ENCODE data around the gene MBNL1.
A peak's percentile ranks its signal among the peaks of the same experiment; 100 is the strongest.

The MBNL1 gene

DNA sequence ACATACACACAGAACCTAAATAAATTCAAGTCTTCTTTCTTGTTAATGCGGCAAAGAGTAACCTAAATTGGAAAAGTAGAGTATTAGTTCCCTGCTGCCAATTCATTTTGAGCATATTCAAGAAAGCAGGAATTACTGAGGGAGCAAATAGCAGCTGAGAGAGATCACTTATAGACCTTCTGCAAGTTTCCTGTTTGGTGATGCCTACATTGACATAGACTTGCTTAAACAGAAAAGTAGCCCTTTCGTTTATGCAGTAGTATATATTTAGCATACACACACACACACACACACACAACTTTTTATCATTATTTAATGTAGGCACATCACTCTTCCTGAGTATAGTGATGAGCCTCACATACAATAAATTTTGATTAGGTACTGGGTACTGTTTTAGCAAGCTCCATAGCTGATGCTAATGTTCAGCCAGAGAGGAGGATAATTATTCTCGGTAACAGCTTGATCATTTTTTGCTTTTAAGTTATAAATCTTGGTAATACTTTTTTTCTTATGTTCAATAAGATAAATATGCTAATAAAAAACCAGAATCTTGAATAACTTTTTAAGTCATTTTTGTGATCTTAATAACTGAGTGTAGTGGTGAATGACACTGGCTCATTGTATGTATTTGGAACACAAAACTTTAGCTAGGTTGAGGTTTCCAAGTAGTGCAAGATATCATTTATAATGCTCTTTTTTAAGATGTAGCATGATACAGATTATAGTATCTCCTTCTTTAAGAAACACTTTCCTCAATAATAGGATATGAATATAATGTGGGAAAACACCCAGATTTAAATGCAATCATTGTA is 174.7 kb downstream of the MBNL1 start:
- DNase-seq (ENCODE audit: low read depth, low spot score): no peak

DNA sequence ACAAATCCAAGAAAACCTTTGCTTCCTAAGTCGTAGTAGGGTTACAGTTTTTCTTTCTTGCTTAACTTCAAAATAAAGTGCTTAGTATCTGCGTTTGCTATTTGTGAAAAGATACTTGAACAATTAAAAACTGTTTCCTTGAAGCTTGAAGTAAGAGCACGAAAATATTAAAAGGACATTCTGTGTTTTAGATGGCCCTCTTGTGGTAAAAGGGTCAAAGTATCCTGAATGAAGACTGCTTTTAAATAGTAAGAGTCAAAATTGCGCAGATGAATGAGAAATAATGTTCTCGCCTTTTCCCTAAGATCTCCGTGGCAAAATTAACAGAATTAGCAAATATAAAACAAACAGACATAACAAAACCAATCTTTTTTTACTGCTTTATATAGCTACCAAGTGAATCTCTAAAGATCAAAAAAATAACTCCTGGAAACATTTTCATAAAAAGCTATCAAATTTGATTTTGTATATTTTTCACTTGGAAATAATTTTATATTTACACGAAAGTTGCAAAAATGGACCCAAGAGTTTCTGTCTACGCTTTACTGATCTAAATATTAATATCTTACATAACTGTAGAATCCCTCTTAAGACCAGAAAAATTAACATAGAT is 175.4 kb downstream of the MBNL1 start:
- no peak for DNase-seq (ENCODE audit: low read depth, low spot score)

DNA sequence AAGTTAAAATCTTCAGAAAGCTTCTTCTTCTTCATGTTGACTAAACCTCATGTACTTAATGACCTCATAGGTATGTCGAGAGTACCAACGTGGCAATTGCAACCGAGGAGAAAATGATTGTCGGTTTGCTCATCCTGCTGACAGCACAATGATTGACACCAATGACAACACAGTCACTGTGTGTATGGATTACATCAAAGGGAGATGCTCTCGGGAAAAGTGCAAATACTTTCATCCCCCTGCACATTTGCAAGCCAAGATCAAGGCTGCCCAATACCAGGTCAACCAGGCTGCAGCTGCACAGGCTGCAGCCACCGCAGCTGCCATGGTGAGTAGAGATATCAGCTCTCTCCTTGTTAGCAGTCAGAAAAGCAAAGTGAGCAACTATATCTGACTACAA is 176.5 kb downstream of the MBNL1 start:
- DNase-seq (ENCODE audit: low read depth, low spot score): no peak

DNA sequence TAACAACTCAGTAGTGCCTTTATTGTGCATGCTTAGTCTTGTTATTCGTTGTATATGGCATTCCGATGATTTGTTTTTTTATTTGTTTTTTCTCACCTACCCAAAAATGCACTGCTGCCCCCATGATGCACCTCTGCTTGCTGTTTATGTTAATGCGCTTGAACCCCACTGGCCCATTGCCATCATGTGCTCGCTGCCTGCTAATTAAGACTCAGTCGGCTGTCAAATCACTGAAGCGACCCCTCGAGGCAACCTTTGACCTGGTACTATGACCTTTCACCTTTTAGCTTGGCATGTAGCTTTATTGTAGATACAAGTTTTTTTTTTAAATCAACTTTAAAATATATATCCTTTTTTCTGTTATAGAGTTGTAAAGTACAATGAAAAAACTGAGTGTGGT is 177.8 kb downstream of the MBNL1 start:
- no peak for DNase-seq (ENCODE audit: low read depth, low spot score)

DNA sequence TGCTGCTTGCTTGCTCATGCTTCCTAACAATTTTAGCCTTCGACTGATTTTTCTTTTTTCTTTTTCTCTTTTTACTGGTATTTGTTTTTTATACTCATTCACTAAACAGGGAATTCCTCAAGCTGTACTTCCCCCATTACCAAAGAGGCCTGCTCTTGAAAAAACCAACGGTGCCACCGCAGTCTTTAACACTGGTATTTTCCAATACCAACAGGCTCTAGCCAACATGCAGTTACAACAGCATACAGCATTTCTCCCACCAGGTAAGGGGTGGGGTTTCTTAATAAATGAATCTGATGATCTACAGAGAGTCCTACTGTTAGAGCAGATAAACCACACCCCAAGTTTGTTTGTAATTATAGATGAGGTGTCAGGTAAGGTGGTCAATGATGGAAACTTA is 178.8 kb downstream of the MBNL1 start:
- DNase-seq (ENCODE audit: low read depth, low spot score): no peak

DNA sequence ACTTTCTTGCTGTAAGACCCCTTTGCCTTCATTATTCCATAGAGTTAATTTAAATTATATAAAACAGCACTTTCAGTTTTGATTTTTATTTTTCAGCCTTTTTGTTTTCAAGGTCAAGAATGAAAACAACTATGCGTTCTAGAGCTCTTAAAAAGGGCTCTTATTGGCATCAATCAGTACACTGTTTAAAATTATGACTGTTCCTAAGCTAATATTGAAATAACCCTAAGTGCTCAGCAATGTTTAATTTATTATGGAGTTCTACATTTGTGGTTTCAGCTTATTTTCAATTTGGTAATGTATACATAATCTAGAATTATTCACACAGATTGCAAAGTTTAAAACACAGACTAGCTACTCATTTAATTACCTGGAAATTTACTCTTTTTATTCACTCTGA is 179.4 kb downstream of the MBNL1 start:
- DNase-seq (ENCODE audit: low read depth, low spot score): no peak

DNA sequence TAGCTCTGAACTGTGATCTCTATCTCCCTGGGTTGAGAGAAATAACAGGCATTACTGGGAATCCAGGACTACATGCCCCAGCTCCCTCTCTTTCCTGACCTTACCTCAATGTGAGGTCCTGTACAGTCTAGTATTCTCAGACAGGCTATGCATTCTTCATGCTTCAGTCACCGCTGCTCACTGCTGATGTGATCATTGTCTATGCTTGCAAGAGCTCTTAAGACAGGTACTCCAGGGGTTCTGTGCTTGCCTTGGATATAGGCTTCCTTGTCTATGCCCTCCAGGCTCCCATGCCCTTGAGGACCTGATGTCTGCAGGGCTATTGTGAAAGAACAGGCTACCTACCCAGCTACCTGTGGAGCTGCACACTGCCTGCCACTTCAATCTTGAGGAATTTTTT is 183.6 kb downstream of the MBNL1 start:
- peak; percentile 17 for DNase-seq (ENCODE audit: low read depth, low spot score)

DNA sequence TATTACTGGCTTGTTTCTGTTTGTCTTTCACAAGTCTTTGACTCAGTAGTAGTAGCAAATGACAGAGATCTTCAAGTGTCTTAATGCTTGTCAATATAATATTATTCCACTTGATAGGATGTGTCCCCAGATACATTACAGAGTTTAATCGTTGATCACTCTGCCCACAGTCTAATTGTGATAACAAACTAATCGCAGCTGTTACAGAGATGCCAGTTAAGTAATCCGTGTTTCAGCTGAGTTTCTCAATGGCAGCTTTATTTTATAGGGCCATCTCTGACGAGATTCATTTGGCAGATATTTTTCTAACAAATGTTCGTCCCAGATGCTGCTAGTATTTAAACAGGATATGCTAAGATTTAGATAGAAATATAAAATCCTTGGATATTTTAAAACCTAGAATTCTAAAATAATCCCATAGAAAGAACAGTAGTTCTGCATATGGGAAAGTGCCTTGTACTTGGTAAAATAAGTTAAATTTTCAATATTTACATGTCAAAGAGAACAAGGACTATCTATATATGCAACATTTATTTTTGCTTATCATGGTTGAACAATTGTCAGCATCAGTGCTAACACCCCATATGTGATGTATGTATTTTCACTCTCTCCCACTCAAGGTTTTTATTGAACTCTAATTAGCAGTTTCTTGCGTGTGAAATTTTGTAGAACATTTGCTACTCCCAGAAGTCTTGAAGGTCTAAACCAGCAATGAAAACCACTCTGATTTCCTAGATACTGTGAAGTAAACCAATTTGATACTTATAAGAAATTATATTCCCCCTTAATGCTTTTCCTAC is 185.5 kb downstream of the MBNL1 start:
- DNase-seq (ENCODE audit: low read depth, low spot score): no peak

DNA sequence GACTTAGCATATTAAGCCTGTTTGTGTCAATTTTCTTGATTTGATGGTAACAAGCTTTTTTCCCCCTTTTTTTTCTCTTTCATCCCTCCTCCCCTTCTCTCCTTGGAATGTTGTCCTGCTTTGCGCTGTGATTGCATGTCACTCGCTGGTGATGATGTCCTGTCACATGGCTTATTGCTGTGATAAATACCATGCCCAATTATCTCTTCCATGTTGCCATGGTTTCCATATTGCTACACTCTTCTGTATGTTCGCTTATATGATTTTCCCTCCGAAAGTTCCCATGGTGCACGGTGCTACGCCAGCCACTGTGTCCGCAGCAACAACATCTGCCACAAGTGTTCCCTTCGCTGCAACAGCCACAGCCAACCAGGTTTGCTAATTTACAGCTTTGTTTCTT is 187.3 kb downstream of the MBNL1 start:
- no peak for DNase-seq (ENCODE audit: low read depth, low spot score)

DNA sequence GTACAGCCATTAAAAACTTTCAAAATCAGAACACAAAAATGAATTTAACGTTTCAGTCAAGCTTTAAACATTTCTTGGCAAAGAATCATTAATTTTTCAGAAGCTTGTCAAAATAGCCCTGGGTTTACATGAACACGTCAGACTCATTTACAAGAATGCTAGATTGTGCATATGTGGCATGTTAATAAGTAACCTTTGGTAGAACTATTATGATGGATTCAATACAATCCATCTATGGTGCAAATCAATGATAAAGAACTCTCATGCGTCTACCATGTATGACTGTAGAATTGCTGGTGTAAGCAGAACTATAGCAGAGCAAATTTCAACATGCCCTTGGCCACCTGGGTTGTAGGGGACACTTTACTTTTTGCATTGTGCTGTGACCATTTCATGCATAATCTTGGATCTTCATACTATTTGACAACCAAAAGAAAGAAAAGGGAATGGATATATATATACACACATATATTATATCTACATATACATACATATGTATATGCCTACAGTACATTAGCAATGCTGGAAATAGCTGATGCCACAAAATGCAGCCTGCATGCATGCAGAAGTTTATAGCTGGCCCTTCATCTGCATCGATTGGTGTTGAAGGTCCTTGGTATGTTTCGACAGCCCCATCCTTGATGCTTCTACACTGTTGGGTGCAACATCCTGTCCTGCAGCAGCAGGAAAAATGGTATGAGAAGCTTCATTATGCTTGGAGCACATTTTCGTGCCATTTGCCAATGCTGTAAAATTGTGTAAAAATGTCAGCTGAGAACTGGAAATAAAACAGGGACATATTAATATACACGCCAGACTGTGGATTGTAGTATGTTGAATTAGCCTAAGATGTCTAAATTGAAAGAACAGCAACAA is 189.0 kb downstream of the MBNL1 start:
- DNase-seq (ENCODE audit: low read depth, low spot score): no peak

DNA sequence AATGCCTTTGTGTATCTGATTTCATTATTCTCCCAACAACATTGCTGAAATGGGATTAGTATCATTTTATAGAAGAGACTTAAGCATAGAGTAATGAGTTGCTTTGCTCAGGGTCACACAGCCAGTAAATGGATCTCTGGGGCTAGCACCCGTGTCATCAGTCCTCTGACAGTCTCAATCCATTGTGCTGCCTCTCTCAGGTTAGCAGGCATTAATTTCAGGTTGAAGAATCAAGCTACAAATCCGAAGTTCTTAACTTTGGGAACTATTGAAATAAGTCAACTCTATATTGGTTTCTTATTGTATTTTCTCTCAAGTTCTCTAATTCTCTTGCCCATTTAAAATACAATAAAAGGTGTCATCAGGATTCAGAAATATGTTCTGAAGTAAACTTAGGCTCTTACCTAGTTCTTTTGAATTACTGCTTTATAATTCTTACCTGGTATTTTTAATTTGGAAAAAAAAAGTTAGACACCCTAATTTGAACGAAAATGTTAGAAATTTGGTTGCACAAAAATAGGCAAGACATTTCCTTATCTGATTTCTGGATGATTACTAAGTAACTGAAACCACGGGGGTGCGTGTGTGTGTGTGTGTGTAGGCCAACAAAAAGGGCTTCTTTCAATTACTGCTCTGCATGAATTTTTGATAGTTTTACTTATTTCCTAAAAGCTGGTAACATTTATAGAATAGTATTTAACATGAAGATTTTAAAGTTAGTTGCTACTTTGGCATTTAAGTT is 189.8 kb downstream of the MBNL1 start:
- no peak for DNase-seq (ENCODE audit: low read depth, low spot score)

DNA sequence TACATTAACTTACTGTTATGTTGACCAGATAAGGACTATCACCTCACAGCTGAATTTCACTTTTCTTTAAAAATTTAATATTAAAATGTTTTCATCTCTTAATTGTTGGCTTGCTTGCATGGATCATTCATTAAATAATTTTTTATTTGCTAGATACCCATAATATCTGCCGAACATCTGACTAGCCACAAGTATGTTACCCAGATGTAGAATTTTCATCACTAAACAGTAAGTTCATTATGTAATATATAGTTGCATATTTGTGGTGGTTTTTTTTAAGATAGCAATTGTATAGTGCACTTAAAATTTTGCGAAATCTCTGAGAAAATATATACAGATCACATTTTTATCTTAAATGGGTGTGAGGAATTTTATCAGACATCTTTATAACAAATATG is 190.4 kb downstream of the MBNL1 start:
- no peak for DNase-seq (ENCODE audit: low read depth, low spot score)

DNA sequence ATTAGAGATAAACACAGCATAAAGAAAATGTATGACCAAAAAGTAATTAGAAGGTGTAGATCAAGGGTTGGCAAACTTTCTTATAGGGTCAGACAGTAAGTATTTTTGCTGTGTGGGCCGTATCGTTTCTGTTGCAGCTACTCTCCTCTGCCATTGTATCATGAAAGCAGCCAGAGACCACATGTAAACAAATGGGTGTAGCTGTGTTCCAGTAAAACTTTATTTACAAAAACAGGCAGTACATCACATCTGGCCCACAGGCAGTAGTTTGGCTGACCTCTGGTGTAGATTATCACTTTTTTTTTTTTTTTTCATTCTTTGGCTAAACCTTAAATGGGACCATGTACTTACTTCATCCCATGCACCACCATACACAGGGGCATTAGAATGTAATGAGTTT is 190.8 kb downstream of the MBNL1 start:
- no peak for DNase-seq (ENCODE audit: low read depth, low spot score)

DNA sequence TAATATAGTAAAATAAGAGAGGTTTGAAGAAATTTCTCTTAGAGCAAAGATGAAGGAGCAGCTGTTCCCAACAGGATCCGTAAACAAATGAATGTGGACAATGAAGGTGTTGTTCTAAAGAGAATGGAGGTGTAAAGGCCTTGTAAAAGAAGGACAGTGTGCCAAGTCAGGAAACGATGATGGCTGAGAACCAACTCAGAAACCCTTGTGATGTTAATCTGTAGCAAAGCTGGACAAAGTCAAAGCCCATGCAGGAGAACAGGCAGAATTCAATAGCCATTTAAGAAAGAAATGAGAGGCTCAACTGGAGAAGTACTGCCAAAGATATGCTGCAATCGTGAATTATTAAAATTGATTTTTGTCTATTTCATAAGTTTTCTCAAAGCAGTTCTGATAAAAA is 192.2 kb downstream of the MBNL1 start:
- no peak for DNase-seq (ENCODE audit: low read depth, low spot score)

DNA sequence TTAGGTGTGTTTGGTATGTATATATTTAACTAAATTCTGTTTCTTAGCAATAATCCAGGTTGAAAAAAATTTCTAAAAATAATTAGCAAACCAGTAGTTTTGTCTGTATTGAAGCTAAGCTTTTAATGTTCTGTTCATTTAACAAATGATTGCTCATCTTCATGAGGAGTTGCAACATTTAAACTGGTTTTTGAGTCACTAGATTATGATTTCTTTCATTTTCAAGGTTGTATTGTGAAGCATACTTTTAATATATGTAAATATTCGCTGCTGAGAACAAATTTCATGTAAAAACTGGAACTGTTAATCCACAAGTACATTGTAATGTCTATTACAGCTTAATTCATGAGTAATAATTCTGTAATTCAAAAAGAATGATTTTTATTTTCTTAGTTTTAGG is 192.7 kb downstream of the MBNL1 start:
- DNase-seq (ENCODE audit: low read depth, low spot score): no peak

DNA sequence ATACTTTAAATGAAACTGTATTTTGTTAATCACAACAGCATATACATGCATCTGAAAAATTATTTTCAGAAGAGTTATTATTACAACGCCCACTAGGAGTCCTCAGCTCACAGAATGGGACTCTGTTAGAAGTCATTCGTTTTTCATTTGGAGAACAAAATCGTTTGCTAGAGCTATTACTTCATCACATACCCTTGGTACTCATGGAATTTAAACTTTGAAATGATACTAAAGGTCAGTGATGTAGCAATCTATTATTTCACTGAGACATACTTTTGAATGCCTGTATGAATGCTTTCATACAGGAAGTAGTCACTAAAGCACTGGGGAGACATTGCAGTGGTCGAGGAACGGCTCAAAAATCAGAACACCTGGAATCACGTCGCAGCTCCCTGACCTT is 198.1 kb downstream of the MBNL1 start:
- no peak for DNase-seq (ENCODE audit: low read depth, low spot score)

DNA sequence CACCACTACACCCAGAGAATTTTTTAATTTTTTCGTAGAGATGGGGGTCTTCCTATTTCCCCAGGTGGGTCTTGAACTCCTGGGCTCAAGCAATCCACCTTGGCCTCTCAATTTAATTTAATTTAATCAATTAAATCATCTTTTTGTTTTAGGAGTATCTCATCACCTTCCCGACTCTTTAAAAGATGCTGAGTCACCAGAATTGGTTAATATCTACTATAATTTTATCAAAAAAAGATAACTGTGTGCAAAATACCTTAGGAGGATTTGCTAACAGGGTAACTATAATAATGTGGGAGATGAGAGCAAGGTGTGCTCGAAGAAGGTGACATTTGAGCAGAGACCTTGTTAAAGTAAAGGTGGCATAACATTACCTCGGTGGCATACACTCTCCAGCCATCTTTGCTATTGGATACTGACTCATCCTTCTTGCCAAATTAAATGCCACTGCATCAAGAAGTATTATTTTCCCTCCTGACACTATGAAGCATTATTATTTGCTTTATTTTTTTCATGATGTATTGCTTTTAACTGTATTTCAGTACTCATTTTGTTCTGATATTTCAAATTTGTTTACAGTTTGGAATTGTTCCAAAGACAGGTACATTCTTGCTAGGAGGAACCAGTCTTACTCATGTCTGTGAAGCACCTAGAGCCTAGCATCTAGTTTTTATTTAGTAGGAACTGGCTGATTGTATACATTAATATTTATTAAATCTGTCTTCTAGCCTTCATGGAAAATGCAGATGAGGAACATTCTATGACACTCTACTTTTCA is 200.7 kb downstream of the MBNL1 start:
- DNase-seq (ENCODE audit: low read depth, low spot score): no peak

DNA sequence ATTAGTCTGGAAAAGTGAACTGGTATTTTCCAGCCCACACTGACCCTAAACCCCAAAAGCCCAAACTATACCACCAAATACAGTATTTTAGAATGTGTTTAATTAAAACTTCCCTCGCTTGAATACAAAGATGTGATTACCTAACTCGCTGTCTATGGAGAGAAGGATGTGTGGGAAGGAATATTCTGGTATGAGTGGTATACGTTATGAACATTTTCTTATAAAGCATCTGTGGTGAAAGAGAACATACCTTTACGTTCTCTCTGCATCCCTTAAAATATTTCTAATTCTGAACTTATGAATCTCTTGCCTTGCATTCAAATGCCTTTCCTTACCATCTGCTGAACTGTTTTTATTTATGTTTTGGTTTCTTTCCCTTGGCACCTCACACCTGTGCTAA is 201.4 kb downstream of the MBNL1 start:
- no peak for DNase-seq (ENCODE audit: low read depth, low spot score)

DNA sequence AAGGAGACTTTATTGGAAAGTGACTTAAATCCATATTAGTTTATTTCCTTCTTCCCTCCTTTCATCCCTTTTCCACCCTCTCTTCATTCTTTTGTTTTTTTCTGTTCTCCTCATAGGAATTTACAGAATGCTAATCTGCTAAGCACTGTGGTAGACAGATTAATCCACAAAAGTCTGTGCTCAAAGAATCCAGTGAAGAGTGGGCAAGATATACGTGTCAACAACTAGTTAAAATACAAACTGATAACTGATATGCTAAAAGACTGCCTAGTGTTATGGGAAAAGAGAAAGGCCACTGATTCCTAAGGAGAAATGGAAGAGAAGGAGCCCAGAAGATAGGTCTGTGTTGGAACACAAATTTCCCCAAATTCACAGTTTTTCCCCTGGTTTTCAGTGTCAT is 202.2 kb downstream of the MBNL1 start:
- DNase-seq (ENCODE audit: low read depth, low spot score): no peak

All from ELF-1 (cell line).